Inflammatory macrophage treated with lipopolysaccharide for 4 hours (primary cell): Measurements from ENCODE around the gene HES1.
A peak's percentile ranks its signal among the peaks of the same experiment; 100 is the strongest.

Experiments
- DNase-seq: peaks from one replicate; pipeline ENCODE4 v3.0.0-alpha.2; 2020

HES1 gene

GRCh38 chr3:194103505-194103904, 32.4 kb upstream of the HES1 start:
- DNase-seq, result no peak

DNA sequence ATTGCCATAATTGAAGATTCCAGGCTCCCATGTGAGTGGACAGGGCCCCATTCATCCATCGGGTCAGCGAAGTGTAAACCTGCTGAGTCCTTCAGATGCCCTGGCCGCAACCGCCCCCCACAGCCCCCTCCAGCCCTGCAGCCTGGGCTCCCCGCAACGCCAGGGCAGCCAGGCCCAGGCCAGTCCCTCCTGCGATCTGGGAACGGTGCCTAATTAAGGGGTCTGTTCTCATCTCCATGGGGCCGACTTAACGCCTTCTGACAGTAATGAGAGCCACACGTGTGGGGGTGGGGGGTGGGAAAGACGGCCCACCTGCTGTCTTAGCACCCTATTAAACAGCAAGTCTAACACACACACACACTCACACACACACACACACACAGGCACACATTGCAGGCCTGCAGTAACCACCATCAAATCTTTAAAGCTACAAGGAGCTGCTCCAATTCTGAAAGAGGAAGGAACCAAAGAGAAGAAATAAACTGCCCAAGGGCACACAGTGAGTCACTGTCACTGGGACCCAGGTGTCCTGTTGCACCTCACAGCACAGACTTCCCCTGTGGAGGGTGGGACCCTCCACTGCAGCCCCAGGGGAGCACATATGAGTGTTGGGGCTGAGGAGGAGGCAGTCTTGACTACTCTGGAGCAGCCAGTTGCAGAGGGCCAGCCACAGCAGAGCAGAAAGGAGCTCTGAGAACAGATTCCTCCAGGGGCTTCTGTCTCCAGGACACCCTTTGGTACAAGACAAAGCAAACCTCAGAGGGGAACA, 31.8 kb upstream of the HES1 start:
- DNase-seq, result peak; percentile 46

DNA sequence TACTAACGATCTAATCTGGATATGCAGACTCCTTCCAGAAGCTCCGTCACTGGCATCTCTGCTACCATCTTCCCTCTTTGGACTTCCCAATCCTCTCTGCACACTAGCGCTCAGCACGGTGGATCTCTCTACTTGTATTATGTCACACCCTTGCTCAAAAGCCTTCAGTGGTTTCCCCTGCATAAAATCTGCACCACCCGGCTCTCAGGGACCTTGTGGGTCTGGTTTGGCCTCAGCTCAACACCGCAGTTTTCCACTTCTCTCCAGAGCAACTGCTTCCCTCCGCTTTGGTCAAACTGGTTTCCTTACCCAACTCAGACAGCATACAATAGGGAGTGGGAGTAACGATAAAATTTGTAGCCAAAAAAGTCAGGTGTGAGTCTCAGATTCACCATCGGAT, 30.7 kb upstream of the HES1 start:
- peak; percentile 10 for DNase-seq

GRCh38 chr3:194107107-194107506, 28.8 kb upstream of the HES1 start:
- peak; percentile 69 for DNase-seq

DNA sequence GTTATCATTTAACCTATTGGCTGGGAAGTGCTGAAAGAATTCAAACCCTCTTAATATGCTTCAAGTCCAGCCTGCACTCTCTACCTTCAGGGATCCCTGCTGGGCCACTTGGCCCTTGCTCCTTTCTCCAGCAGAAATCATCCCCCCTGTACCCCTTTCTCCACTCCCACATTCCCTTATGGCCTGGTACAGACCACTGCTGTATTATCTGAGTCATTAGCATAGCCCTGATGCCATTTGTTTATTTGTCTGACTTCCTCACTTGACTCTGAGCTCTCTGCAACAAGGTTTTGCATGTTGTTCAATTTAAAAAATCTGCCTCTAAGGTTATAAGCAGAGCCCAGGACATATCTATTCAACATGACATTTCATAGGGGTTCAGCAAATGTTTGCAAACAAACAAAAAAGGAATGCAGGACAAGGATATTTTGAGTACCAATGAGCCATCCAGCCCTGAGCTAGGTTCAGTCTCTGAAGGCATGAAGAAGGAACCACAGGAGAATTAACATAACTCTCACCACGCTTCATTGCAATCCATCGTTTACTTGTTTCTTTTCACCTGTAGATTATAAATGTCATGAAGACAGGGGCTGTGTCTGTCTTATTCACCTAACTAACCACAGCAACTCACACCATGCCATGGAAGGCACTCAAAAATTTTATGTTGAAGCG, 26.6 kb upstream of the HES1 start:
- peak; percentile 62 for DNase-seq

- no peak for DNase-seq
These were observed 25.5 kb upstream of the HES1 start for GRCh38 chr3:194110483-194110882.

GRCh38 chr3:194111336-194111735, 24.6 kb upstream of the HES1 start:
- no peak for DNase-seq

DNA sequence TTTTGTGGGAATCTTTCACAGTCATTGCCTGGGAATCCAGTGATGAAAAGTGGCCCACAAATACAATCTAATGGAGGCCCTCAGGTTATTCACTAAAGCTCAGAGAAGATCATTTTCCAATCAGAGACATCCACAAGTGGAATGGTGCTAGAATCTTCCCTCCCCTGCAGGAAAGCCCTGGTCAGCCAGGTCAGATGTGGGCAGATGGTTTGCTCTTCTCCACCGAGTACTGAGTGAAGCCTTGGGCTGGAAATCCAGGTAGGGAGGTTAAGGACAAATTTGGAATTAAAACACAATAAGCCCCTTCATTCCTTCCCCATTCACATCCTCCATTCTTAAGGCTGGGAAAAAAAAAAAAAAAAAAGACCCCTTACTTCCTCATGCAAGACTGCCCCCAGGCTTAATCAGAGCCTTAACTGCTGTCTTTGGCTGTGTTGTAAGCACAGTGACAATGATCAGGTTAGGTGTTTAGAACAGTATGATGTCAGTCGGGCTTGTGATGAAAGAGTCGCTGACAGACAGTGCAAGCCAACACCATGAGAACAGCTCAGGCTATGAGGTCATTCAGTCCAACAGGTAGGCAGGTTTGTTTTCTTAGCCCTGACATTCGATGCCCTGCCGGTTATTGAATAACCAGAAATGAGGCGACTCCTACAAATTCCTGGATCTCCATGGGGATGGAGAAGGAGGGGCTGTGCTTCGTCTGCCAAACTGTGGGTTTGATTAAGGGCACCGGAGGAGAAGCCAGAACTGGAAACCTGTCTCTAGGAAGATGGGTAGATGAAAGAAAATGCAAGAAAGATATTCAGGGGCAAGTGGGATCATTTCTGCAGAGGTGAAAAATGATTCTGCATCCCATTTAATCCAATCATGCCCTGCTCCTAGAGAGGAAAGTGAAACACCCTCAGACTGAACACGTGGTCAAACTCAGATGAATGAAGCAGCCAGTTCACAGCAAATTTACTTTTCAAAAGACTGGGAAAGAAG, 23.5 kb upstream of the HES1 start:
- DNase-seq, result no peak

DNA sequence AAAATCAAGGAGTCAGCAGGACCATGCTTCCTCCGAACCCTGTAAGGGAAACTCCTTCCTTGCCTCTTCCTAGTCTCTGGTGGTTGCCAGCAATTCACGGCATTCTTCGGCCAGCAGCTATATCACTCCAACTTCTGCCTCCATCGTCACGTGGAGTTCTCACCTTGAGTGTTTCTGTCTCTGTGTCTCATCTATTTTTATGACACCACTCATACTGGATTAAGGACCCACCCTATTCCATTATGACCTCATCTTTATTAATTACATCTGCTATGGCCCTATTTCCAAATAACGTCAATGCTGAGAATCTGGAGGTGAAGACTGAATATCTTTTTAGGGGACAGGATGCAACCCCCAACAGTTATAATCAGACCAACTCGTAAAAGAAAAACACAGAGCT, 21.8 kb upstream of the HES1 start:
- DNase-seq, result no peak

DNA sequence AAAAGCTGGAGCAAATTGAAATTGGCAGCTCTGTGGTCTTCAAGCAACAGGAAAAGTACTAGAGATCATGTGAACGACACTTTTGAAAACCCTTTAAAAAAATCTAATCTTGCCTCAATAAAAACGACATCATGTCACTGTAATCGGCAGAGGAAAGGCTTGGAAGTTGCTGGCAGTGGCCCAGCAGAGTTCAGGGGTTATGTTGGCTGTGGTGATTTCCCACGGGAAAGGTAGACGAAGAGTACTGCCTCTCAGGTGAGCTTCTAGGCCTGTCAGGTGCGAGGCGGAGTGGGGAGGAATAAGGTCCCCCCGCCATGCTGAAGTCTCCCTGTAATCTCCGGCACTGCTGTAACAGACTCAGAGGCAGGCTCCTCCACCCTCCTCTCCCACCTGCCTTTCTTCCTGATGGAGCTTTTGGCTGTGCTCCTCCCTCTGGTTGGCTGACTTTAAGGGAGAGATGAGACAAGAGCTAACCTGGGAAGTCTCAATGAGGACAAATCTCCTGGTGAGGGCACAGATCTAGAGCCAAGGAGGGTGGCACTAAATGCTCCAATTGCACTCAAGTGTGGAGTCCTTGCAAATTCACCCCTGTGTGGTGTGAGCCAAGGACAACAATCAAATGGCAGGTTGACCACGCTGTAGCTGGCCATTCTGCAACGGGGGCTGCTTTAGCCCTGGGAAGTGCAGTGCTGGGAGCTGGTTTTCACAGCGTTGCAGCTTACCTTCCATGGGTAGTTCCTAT, 18.7 kb upstream of the HES1 start:
- DNase-seq, result no peak

GRCh38 chr3:194118920-194119319, 17.0 kb upstream of the HES1 start:
- no peak for DNase-seq

- peak; percentile 84 for DNase-seq
These were observed 15.9 kb upstream of the HES1 start for GRCh38 chr3:194119831-194120590.

- DNase-seq, result peak; percentile 85
These were observed 14.9 kb upstream of the HES1 start for GRCh38 chr3:194120789-194121770.

- DNase-seq, result no peak
These were observed 13.9 kb upstream of the HES1 start for GRCh38 chr3:194121891-194122631.

DNA sequence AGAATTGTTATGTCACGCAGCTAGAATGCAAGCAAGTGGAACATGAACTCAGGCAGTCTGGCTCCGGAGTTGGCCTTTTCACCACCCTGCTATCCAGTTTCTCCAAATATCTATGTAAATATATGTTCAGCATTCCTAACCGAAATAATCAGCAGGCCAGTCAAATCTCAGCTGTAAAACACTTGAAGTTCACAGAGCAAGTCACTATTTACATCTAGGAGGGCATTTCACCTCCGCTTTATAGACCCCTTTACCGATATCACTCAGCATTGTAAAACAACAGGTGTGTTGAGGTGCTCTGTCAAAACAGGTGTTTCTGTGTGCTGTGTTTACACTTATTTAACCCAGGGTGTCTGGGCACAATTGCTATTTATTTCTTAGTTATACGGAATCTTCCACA, 12.2 kb upstream of the HES1 start:
- no peak for DNase-seq

DNA sequence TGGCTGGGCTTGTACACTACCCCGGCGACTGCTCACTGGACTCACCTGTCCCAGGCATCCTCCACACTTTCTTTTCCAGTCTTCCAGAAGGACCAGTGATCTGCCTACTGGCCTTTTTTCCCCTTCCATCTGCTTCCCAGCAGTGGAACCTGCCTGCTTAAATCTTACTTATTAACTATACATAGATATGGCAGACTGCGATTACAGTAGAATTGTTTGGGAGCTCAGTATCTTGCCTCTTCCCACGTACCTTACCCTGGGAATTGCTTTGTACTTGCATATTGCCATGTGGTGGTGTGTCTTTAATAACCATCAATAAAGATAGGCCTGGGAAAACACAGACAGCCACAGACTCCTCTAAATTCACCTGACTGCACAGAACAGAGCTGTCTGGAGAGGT, 11.8 kb upstream of the HES1 start:
- DNase-seq, result no peak

- no peak for DNase-seq
These were observed 10.5 kb upstream of the HES1 start for GRCh38 chr3:194125442-194125841.

DNA sequence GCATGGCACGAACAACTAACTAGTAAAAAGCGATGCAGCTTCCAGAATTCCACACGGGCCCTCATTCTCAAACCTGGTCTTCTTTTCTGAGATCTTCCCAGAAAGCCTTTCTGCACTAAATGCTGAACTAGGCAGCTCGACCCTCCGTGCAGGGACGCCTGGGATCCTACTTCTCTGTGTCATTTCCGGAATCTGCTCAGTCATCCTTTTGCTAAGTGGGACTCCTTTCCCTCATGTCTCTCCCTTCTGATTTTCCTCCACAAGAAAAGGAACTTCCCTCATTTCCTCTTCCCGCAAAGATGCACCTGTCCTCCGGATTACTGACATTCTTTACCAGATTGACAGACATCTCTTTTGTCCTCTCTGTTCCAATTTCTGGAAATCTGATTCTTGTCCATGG, 9.2 kb upstream of the HES1 start:
- no peak for DNase-seq

GRCh38 chr3:194128202-194128918, 7.6 kb upstream of the HES1 start:
- no peak for DNase-seq
